HEK293T (cell line): ENCODE data around the gene CDH4.
"Not testable (repeated sequence)": the region's sequence is repeated elsewhere in the genome, so short reads cannot be mapped to it uniquely, and the experiment has no call there.

Source experiments
- CTCF ChIA-PET: fragments of 350-600 bp; formaldehyde crosslinking; extraction: SDS; loops from one replicate; lab custom pipeline; 2021; ENCODE audit warnings: antibody characterized with exemption, inconsistent platforms; lab: Yijun Ruan, JAX
- POLR2A ChIA-PET: fragments of 350-600 bp; formaldehyde crosslinking; extraction: SDS; loops from one replicate; lab custom pipeline; 2020; ENCODE audit warnings: antibody characterized with exemption, inconsistent platforms; lab: Yijun Ruan, JAX
- DNase-seq: peaks from one replicate; pipeline ENCODE4 v3.0.0; 2012; ENCODE audit warnings: mixed read lengths; ENCODE audit errors: extremely low spot score
- ARNT ChIP-seq: fragments of 450-650 bp; IDR thresholded peaks from 2 replicates; pipeline ENCODE4 v1.6.1; 2017; ENCODE audit warnings: mild to moderate bottlenecking
- BHLHE40 ChIP-seq: fragments of 450-650 bp; IDR thresholded peaks from 2 replicates; pipeline ENCODE4 v1.6.1; 2016; ENCODE audit warnings: mild to moderate bottlenecking, moderate library complexity, borderline replicate concordance
- CTBP1 ChIP-seq: fragments of 450-650 bp; IDR thresholded peaks from 2 replicates; pipeline ENCODE4 v1.6.1; 2016; ENCODE audit warnings: borderline replicate concordance
- ELF4 ChIP-seq: fragments of 450-650 bp; IDR thresholded peaks from 2 replicates; pipeline ENCODE4 v1.6.1; 2017; ENCODE audit warnings: antibody characterized with exemption
- FOXA1 ChIP-seq: fragments of 450-650 bp; IDR thresholded peaks from 2 replicates; pipeline ENCODE4 v1.6.1; 2016; ENCODE audit warnings: mild to moderate bottlenecking
- FOXK2 ChIP-seq: fragments of 450-650 bp; IDR thresholded peaks from 2 replicates; pipeline ENCODE4 v1.6.1; 2016; ENCODE audit warnings: mild to moderate bottlenecking
- FOXM1 ChIP-seq: fragments of 450-650 bp; IDR thresholded peaks from 2 replicates; pipeline ENCODE4 v1.6.1; 2017; ENCODE audit warnings: mild to moderate bottlenecking, borderline replicate concordance
- HDGF ChIP-seq: fragments of 450-650 bp; IDR thresholded peaks from 2 replicates; pipeline ENCODE4 v1.6.1; 2017; ENCODE audit warnings: antibody characterized with exemption, borderline replicate concordance
- L3MBTL2 ChIP-seq: fragments of 450-650 bp; conservative IDR thresholded peaks from 2 replicates; pipeline ENCODE4 v1.6.1; 2016; ENCODE audit warnings: mild to moderate bottlenecking
- LEF1 ChIP-seq: fragments of 450-650 bp; IDR thresholded peaks from 2 replicates; pipeline ENCODE4 v1.6.1; 2017; ENCODE audit warnings: mild to moderate bottlenecking, borderline replicate concordance
- NFRKB ChIP-seq: fragments of 450-650 bp; IDR thresholded peaks from 2 replicates; pipeline ENCODE4 v1.6.1; 2016; ENCODE audit warnings: mild to moderate bottlenecking, moderate library complexity
- SP1 ChIP-seq: fragments of 450-650 bp; IDR thresholded peaks from 2 replicates; pipeline ENCODE4 v1.6.1; 2017
- SUZ12 ChIP-seq: fragments of 450-650 bp; IDR thresholded peaks from 2 replicates; pipeline ENCODE4 v1.6.1; 2016; ENCODE audit warnings: mild to moderate bottlenecking
- TARDBP ChIP-seq: fragments of 450-650 bp; IDR thresholded peaks from 2 replicates; pipeline ENCODE4 v1.6.1; 2016
- ZNF384 ChIP-seq: fragments of 450-650 bp; IDR thresholded peaks from 2 replicates; pipeline ENCODE4 v1.6.1; 2016
- TF ChIP-seq, protein P1 (sequence below): fragments of 450-650 bp; IDR thresholded peaks from 2 replicates; pipeline ENCODE4 v1.6.1; 2016

Gene CDH4

DNA sequence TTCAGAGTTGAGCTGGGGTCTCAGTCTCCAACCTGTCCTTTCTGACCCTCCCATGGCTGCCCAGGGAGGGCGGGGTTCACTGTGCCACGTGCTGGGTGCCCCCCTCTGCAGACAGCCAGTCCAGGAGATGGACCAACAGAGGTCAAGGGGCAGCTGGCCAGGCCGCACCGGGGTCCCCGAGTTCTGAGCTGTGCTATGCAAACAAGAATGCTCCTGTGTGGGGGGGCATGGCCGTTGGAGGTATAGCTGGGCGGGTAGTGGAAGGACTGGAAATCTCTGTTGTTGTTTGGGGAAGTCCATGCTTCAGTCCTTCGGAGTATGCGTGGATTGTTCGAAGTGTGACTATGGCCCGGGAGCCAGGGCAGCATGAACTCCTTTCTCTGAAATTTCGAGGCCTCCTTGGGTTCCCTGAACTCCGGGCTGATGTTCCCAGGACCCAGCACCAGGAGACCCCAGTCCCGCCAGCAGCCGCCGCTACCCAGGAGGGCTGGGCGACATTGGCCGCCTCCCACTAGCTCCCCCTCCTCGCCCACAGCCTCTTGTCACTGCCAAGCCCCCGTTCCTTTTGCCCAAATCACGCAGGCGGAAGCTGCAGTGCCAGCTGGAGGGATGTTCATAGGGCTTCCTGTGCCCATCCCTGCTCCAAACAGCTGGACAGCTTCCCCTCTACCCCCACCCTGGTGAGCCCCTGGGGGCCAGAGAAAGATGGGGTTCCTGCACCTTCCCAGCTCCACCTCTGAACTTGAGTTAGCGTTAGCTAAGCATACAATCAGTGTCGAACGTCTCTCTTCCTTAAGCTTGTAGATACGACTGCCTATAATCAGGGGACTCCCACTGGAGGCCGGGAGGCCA is 687.0 kb downstream of the CDH4 start:
- DNase-seq, result no peak
- no peak for TF ChIP-seq FOXM1
- no peak for TF ChIP-seq ZNF384
- no peak for TF ChIP-seq L3MBTL2
- TF ChIP-seq ARNT, result no peak
- no peak for TF ChIP-seq CTBP1
- TF ChIP-seq LEF1, result no peak
- TF ChIP-seq SUZ12, result no peak
- TF ChIP-seq FOXK2, result no peak
- TF ChIP-seq TARDBP, result no peak
- POLR2A ChIA-PET, result no interaction called here
- CTCF ChIA-PET, result no interaction called here

DNA sequence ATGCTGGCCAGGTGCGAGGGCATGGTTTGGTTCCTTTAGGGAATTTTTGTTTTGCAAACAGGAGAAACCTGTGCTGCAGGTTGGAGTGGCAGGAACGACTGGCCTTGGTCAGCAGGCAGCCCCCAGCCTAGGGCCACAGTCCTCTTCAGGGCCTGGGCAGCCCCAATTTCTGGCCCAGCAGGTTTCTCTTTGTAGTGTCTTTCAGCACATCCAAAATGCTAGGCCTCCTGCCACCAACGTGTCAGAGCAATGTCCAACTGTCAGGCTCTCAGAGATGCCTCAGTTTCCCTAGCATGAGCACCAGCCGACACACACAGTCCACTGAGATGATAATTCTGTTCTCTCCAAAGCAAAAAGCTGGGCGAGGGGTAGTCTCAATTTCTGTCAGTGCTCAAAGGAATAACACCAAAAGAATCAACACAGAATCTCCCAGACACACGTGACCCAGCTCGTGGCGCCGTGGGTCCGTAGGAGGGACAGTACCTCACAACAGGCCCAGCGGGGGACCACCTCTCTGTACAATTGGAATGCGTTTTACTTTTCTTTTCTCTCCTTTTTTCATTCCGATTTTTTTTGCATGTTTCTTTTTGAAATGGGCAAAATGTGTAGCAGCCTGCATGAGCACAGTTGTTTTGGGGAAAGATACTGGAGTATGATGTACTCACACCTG is 687.8 kb downstream of the CDH4 start:
- POLR2A ChIA-PET, result no interaction called here
- CTCF ChIA-PET, result no interaction called here
- DNase-seq, result no peak
- TF ChIP-seq, protein P1, sequence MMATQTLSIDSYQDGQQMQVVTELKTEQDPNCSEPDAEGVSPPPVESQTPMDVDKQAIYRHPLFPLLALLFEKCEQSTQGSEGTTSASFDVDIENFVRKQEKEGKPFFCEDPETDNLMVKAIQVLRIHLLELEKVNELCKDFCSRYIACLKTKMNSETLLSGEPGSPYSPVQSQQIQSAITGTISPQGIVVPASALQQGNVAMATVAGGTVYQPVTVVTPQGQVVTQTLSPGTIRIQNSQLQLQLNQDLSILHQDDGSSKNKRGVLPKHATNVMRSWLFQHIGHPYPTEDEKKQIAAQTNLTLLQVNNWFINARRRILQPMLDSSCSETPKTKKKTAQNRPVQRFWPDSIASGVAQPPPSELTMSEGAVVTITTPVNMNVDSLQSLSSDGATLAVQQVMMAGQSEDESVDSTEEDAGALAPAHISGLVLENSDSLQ, result no peak
- TF ChIP-seq SP1 (no peak), FOXK2 (no peak), L3MBTL2 (no peak), SUZ12 (no peak), HDGF (no peak), FOXM1 (no peak), FOXA1 (no peak), ARNT (no peak)

DNA sequence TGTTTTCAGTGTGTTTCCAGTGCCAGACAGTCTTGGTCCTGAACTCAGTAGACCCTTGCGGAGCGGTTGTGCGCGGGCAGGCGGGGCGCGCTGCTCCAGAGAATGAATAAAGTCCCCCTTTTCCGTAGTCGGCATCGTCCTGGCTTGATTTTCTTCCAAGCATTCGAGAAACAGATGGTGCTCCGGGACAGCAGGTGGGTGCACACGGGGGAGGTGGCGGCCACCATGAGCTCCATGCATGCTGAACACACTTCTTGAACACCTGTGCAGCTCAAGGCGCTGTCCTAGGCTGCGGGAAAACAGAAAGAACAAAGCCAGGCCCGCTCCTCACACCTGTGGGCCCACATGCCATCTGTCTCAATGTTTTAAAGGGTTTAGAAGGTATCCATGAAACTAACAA is 688.4 kb downstream of the CDH4 start:
- CTCF ChIA-PET, result no interaction called here
- no peak for TF ChIP-seq FOXK2
- TF ChIP-seq L3MBTL2, result no peak
- DNase-seq, result no peak
- POLR2A ChIA-PET, result no interaction called here

DNA sequence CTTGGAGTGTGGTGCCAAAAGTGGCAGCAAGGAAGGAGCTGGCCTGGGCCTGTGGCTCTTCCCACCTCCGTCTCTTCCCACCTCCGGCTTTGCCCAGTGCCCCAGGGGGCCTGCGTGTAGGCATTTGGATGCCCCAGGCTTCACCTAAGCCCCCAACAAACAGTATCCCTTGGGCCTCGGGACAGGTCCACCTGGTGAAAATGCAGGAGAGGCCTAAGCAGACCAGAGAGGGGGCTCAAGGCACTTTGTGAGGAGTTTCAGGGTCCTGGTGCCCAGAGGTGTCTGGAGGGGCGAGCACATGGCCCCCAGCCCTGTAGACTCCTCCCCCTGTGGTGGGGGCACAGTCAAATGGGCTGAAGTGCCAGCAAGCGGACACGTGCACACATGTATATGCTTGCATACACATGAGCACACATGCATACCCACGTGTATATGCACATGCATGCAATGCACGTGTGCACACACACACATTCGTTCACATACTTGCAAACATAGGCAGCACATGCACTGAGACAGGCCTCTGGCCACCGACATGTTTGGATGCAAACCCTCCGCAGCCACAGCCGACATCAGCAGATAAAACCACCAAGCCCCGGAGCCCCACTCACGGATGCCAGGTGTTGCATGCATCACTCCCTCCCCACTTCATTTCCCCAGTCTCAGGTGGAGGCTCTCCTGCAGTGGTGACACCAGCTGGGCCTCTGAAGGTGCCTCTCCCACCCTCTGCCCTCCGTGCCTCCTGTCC is 689.1 kb downstream of the CDH4 start:
- ChIA-PET CTCF (no interaction called here), POLR2A (no interaction called here)
- DNase-seq, result no peak
- TF ChIP-seq FOXK2 (no peak), ARNT (no peak), TARDBP (no peak), L3MBTL2 (no peak), BHLHE40 (no peak), FOXA1 (no peak), HDGF (no peak), SUZ12 (no peak), CTBP1 (no peak), LEF1 (no peak)
- TF ChIP-seq, protein P1, result no peak

DNA sequence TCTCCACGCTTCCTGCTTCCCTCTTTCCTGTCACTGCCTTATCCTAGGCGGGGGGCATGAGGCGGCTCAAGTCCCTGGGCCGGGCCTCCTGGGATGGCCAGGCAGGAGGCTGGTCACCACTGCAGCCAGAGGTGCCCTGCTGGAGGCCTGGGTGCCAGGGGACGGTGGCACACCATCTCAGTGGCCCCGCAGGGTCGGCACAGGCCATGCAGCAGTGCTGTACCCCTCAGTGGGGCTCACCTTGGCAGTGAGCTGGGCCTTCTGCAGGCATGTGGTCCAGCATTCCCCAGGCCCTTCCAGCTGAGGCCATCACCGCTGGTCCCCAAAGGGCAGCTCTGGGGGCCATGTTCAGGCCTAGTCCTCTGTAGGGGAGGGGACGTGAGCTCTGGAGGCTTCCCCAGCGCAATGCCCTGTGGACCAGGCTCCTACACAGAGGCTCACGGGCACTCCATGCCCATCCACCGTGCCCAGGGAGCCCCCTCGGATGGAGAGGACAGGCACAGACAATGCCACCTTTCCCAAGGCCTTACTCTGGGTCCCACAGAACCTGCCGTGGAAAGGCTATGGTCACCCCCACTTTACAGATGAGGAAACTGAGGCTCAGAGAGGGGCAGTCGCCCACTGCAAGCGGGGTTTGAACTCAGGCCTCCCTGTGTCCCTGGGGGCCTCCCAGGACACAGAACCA is 689.8 kb downstream of the CDH4 start:
- DNase-seq, result no peak
- ChIA-PET CTCF (no interaction called here), POLR2A (no interaction called here)
- TF ChIP-seq CTBP1 (no peak), BHLHE40 (no peak), FOXM1 (no peak), NFRKB (no peak), SP1 (no peak), FOXK2 (no peak), L3MBTL2 (no peak), ZNF384 (no peak)

DNA sequence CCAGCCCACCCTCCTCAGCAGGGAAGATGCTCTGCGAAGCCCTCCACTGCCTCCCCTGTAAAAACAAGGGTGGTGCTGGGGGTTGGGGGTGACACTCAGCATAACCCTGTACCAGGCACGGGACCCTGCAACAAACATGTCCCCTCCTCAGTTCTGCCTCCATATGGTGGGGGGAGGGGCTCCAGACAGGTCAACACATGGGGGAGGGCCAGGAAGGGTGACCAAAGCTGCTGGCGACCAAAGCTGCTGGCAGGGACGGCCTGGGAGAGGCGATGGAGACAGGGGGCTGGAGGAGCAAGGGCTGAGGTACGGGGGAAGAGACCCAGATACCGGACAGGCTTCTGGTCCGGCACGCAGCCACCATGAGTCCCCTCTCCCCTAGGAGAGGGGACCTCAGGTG is 690.5 kb downstream of the CDH4 start:
- ChIA-PET POLR2A (no interaction called here), CTCF (no interaction called here)
- TF ChIP-seq ZNF384 (no peak), SP1 (no peak), FOXA1 (no peak), ELF4 (no peak), TARDBP (no peak), ARNT (no peak), LEF1 (no peak), NFRKB (no peak), HDGF (no peak), FOXM1 (no peak), L3MBTL2 (no peak), BHLHE40 (no peak), FOXK2 (no peak), CTBP1 (no peak), SUZ12 (no peak)
- TF ChIP-seq, protein P1, result no peak
- no peak for DNase-seq

DNA sequence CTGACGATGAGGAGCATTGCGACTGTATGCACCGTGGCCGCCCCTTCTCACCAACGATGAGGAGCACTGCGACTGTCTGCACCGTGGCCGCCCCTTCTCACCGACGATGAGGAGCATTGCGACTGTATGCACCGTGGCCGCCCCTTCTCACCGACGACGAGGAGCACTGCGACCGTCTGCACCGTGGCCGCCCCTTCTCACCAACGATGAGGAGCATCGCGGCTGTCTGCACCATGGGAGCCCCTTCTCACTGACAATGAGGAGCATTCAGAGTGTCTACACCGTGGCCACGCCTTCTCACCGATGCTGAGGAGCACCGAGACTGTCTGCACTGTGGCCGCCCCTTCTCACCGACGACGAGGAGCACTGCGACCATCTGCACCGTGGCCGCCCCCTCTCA is 692.9 kb downstream of the CDH4 start:
- CTCF ChIA-PET, DNase-seq, POLR2A ChIA-PET: not testable (repeated sequence)

DNA sequence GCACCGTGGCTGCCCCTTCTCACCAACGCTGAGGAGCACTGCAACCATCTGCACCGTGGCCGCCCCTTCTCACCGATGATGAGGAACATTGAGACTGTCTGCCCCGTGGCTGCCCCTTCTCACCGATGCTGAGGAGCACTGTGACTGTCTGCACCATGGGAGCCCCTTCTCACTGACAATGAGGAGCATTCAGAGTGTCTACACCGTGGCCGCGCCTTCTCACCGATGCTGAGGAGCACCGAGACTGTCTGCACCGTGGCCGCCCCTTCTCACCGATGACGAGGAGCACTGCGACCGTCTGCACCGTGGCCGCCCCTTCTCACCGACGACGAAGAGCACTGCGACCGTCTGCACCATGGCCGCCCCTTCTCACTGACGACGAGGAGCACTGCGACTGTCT is 693.4 kb downstream of the CDH4 start:
- CTCF ChIA-PET, DNase-seq, POLR2A ChIA-PET: not testable (repeated sequence)

DNA sequence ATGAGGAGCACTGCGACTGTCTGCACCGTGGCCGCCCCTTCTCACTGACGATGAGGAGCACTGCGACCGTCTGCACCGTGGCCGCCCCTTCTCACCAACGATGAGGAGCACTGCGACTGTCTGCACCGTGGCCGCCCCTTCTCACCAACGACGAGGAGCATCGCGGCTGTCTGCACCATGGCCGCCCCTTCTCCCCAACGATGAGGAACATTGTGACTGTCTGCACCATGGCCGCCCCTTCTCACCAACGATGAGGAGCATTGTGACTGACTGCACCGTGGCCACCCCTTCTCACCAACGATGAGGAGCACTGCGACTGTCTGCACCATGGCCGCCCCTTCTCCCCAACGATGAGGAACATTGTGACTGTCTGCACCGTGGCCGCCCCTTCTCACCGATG is 696.0 kb downstream of the CDH4 start:
- CTCF ChIA-PET, DNase-seq, POLR2A ChIA-PET: not testable (repeated sequence)
